ENCODE results near the gene ADRB2.
"Not testable (repeated sequence)": the region's sequence is repeated elsewhere in the genome, so short reads cannot be mapped to it uniquely, and the experiment has no call there.

The ADRB2 gene

GRCh38 chr5:148826053-148826738, at the start of gene ADRB2:
Gene ADRB2, plus strand, starts transcription at chr5:148826611. Its CDS starts 221 bp downstream, at chr5:148826832.
- DNase-seq (ENCODE audit: low read depth): peak; percentile 76

- no peak for DNase-seq (ENCODE audit: low read depth)
Observed at GRCh38 chr5:148776780-148777179, 49.6 kb upstream of the ADRB2 start.

- DNase-seq (ENCODE audit: low read depth): no peak
Observed at GRCh38 chr5:148778882-148779281, 47.5 kb upstream of the ADRB2 start.

DNA sequence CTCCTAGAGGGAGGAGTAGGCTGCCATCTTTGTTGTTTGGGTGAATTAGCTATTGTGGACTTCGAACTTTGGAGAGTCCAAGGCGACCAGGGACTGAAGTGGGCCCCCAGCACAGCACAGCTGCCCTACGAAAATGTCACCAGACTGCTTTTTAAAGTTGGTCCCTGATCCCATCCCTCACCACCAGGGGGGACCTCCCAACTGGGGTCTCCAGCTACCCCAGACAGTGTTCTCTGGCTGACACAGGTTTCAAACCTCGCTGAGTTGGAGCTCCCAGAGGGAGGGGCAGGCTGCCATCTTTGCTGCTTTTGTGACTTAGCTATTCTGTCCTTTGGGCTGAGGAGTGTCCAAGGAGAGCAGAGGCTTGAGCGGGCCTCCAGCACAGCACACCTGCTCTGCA, 45.7 kb upstream of the ADRB2 start:
- no peak for DNase-seq (ENCODE audit: low read depth)

GRCh38 chr5:148781766-148782165, 44.6 kb upstream of the ADRB2 start:
- no peak for DNase-seq (ENCODE audit: low read depth)

- no peak for DNase-seq (ENCODE audit: low read depth)
Observed at GRCh38 chr5:148785223-148785622, 41.2 kb upstream of the ADRB2 start.

- DNase-seq (ENCODE audit: low read depth): no peak
Observed at GRCh38 chr5:148786456-148786855, 40.0 kb upstream of the ADRB2 start.

DNA sequence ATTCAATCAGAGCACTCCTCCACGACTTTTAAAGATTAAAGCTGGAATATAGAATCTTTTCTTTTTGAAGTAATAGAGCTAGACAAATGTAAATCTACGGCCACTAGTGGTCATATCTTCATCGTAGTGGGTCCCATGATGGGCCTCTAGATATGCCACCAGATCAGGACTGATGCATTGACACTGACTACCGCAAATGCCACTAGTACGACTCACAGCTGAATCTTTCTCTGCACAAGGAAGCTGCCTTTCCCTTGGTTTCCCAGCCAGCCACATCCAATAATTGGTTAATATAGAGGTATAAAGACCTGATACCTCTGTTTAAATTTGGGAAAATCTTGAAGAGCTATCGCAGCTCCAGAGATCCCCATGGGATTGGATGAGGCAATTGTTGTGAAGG, 37.8 kb upstream of the ADRB2 start:
- DNase-seq (ENCODE audit: low read depth): no peak

DNA sequence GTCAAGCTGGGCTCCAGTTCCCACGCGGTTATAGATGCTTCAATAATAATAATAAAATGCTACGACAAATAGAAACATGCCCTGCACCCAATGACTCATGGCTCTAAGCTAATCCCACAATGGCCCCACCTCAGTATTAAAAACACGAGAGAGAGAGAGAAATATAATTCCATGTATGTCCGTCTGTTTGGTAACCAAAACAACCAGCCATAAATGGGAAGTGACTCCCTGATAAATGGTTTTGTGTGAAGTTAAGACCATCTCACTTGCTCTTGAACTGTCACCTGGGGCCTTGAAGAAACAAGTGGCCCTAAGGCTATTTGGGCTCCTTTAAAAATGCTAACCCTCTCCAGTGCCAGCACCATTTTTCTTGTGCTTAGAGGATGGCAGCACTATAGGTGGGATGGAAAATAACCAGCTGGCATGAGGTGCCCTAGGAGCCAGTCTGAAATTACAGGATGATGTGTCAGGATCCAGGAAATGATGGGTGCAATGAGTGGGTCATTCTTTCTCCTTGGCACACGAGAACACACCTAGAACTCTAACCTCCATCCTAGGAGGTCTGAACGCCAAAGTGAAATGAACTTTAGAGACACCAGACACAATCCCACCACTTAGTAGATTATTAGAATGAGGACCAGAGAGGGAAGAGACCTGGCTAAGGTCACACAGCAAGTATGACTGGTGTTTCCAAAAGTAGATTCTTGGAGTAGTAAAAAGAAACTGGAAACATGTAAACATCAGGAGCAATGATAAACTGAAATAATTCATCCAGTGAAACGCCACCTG, 35.7 kb upstream of the ADRB2 start:
- no peak for DNase-seq (ENCODE audit: low read depth)

GRCh38 chr5:148791334-148791667, 35.1 kb upstream of the ADRB2 start:
- no peak for DNase-seq (ENCODE audit: low read depth)

GRCh38 chr5:148791696-148792095, 34.7 kb upstream of the ADRB2 start:
- DNase-seq (ENCODE audit: low read depth): no peak

GRCh38 chr5:148792744-148793143, 33.7 kb upstream of the ADRB2 start:
- no peak for DNase-seq (ENCODE audit: low read depth)

DNA sequence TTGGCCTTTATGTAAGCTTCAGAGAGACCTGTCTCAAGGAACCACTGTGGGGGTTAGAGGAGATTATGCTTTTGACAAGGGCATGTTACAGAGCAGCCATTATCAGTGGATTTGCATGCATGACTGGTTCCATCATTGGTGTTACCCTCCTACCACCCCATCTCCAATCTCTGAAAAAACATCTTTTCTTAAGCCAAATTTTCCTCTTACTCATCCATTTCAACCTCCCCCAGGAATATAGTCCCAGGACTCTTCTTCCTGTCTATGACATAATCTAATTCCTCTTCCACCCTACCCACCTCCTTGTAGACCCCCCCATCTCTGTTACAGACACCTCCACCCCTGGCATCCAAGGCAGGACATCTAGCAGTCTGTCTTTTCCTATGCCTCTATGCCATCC, 33.1 kb upstream of the ADRB2 start:
- DNase-seq (ENCODE audit: low read depth): no peak

DNA sequence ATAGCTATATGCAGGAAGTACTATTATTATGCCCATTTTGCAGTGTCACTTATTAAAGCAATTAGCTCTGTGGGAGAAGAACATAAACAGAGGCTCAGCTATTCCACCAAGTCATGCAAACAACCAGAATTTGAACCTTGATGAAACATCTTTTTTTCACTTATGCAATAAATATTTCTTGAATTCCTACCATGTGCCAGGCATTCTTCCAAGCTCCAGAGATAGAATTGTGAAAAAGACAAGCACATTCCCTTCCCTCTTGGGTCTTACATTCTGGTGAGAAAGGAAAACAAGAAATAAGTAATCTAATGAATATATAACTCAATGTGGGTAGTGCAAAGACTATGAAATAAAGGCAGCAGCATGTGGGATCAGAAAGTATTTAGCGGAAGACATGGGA, 32.1 kb upstream of the ADRB2 start:
- no peak for DNase-seq (ENCODE audit: low read depth)

GRCh38 chr5:148794729-148795561, 31.5 kb upstream of the ADRB2 start:
- no peak for DNase-seq (ENCODE audit: low read depth)

DNA sequence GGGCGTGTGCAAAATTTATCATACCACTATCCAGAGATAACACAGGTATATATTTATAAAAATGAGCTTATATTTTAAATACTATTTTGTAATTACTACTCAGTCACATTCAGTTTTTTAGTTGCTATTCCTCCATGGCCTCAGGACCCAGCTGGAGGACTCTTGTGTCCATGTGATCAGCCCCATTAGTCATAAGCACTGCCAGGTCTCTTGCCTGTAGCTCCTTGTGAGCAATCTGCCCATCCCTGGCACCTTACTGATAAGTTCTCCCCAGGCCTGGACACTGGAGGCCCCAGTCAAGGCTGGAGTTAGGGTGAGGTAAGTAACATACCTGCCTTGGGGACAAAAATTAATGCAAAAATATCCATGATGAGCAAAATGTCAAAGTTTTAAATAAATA, 29.5 kb upstream of the ADRB2 start:
- DNase-seq (ENCODE audit: low read depth): no peak

DNA sequence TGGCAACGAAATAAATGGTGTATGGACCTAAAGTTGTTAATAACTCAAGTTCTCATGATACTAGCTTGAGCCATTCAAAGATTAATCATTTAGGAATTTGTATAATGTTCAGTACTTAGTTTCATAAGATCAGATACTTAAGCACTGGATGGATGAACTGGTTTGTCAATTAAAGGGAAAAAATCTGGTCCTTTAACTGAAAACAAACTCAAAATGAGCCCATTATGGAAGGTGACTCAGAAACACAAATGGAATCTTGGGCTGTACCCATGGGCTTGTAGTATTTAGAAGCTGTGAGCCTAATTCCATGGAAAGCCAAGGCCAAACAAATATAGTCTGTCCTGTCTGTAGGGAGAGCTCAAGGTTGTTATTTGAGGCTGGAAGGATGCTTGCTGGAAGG, 27.6 kb upstream of the ADRB2 start:
- no peak for DNase-seq (ENCODE audit: low read depth)

DNA sequence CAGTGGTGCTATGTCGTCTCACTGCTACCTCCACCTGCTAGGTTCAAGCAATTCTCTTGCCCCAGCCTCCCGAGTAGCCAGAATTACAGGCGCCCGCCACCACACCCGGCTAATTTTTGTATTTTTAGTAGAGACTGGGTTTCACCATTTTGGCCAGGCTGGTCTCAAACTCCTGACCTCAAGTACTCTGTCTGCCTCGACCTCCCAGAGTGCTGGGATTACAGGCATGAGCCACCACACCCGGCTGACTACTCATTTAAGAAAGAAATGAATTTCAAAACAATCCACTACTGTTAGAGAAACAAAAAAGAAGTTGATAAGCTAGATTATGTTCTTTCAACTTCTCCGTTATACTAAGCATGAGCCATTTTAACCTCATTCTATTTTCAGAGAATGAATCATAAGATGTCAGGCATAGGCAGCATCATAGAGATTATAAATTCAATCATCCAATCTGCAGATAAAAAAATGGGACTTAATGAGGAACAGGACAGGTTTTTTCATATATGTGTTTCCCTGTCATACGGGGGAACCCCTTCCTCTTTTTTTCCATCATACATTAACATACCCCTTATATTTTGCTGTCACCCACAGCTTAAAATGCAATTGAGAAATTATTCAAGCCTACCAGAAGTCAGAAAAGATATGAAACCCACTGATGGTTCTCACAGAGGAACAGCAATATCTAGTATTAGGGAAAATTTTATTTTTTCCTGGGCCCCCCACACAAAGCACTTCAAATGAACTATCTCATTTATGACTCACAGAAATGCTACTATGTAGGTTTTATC, 26.5 kb upstream of the ADRB2 start:
- no peak for DNase-seq (ENCODE audit: low read depth)

GRCh38 chr5:148801682-148802276, 24.6 kb upstream of the ADRB2 start:
- no peak for DNase-seq (ENCODE audit: low read depth)

DNA sequence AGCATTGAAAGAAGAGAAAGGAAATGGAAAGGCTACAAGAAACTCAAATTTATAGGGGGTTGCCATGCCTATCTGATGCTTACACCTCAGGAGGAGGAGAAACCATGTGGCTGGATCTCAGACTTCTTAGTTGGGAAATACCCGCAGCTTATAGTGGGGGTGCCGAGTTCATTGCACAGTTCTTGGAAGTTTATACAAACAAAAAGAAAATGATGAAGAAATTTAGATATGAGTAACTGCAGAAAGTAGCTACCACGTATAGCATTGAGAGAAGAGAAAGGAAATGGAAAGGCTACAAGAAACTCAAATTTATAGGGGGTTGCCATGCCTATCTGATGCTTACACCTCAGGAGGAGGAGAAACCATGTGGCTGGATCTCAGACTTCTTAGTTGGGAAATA, 23.0 kb upstream of the ADRB2 start:
- DNase-seq (ENCODE audit: low read depth): not testable (repeated sequence)

GRCh38 chr5:148804393-148804792, 22.0 kb upstream of the ADRB2 start:
- no peak for DNase-seq (ENCODE audit: low read depth)

Data from stimulated activated CD8-positive, alpha-beta memory T cell treated with anti-CD3 and anti-CD28 coated beads, Interleukin-12 subunit alpha, Interleukin-12 subunit beta, amount 100 ng/mL, for 1 hour (primary cell).